Neuronal stem cell (in vitro differentiated cells): Measurements from ENCODE around the gene SP1.

Source experiments
- DNase-seq: peaks from one replicate; pipeline ENCODE4 v3.0.0-alpha.2; 2013; ENCODE audit warnings: low spot score
- H2AFZ ChIP-seq: one replicate; pipeline ENCODE4 v1.6.1; 2013; ENCODE audit warnings: mild to moderate bottlenecking, low read length, inconsistent platforms
- H2AK5ac ChIP-seq: 2 replicates; pipeline ENCODE4 v1.6.1; 2013; ENCODE audit warnings: low read depth, mild to moderate bottlenecking, inconsistent platforms, low read length, moderate library complexity, mixed read lengths
- H2BK120ac ChIP-seq: 2 replicates; pipeline ENCODE4 v1.6.1; 2013; ENCODE audit warnings: low read depth, mild to moderate bottlenecking, inconsistent platforms, low read length, moderate library complexity, mixed read lengths
- H2BK12ac ChIP-seq: one replicate; pipeline ENCODE4 v1.6.1; 2013; ENCODE audit warnings: low read length, inconsistent platforms
- H2BK15ac ChIP-seq: 2 replicates; pipeline ENCODE4 v1.6.1; 2013; ENCODE audit warnings: mild to moderate bottlenecking, low read length, inconsistent platforms, mixed read lengths
- H2BK5ac ChIP-seq: one replicate; pipeline ENCODE4 v1.6.1; 2013; ENCODE audit warnings: inconsistent platforms, mild to moderate bottlenecking, low read length, moderate library complexity
- H3K14ac ChIP-seq: one replicate; pipeline ENCODE4 v1.6.1; 2013; ENCODE audit warnings: low read length, inconsistent platforms
- H3K18ac ChIP-seq: 2 replicates; pipeline ENCODE4 v1.6.1; 2013; ENCODE audit warnings: low read length, inconsistent platforms
- H3K23ac ChIP-seq: 2 replicates; pipeline ENCODE4 v1.6.1; 2013; ENCODE audit warnings: low read depth, mild to moderate bottlenecking, mixed read lengths, low read length, inconsistent platforms; ENCODE audit not compliant: poor library complexity
- H3K27ac ChIP-seq: replicated peaks from 3 replicates; pipeline ENCODE4 v1.5.1; 2013; ENCODE audit warnings: low read length, inconsistent platforms
- H3K27me3 ChIP-seq, 3 experiments: 2 replicates each; pipeline ENCODE4 v1.6.1; 2013; ENCODE audit warnings: low read length in 3 of 3, mild to moderate bottlenecking in 2 of 3, inconsistent platforms in 1 of 3, low read depth in 1 of 3, mixed read lengths in 1 of 3, moderate library complexity in 1 of 3; ENCODE audit not compliant: control insufficient read depth in 3 of 3, insufficient read depth in 3 of 3
- H3K36me3 ChIP-seq, 2 donors: replicated peaks in 1 of 2; 2 replicates each; pipeline ENCODE4 v1.6.1; 2013; ENCODE audit warnings: low read length in 2 of 2; ENCODE audit not compliant: control insufficient read depth in 2 of 2, insufficient read depth in 2 of 2
- H3K4ac ChIP-seq: 2 replicates; pipeline ENCODE4 v1.6.1; 2013; ENCODE audit warnings: inconsistent platforms, mild to moderate bottlenecking, low read length, moderate library complexity
- H3K4me1 ChIP-seq, 2 donors: 1 replicate in 1 of 2; 2 replicates in 1 of 2; pipeline ENCODE4 v1.6.1; 2013; ENCODE audit warnings: low read length in 2 of 2, low read depth in 1 of 2; ENCODE audit not compliant: control insufficient read depth in 2 of 2, insufficient read depth in 1 of 2
- H3K4me2 ChIP-seq: one replicate; pipeline ENCODE4 v1.6.1; 2013; ENCODE audit warnings: mild to moderate bottlenecking, low read length, inconsistent platforms; ENCODE audit not compliant: insufficient read depth, poor library complexity, severe bottlenecking
- H3K4me3 ChIP-seq, 2 donors: 2 replicates each; pipeline ENCODE4 v1.5.1; 2013; ENCODE audit warnings: low read length in 2 of 2, mild to moderate bottlenecking in 2 of 2, inconsistent platforms in 1 of 2, moderate library complexity in 1 of 2
- H3K79me1 ChIP-seq: one replicate; pipeline ENCODE4 v1.6.1; 2013; ENCODE audit warnings: low read depth, mild to moderate bottlenecking, inconsistent platforms, low read length, moderate library complexity
- H3K9ac ChIP-seq: one replicate; pipeline ENCODE4 v1.6.1; 2013; ENCODE audit warnings: mild to moderate bottlenecking, low read depth, low read length, inconsistent platforms; ENCODE audit not compliant: poor library complexity
- H3K9me3 ChIP-seq, 2 donors: replicated peaks in 1 of 2; 2 replicates each; pipeline versions ENCODE3 to v1.6.1; 2013; ENCODE audit warnings: low read length in 2 of 2, mild to moderate bottlenecking in 2 of 2, inconsistent platforms in 1 of 2, low read depth in 1 of 2, mixed read lengths in 1 of 2, moderate library complexity in 1 of 2; ENCODE audit not compliant: control insufficient read depth in 2 of 2, insufficient read depth in 1 of 2
- H4K8ac ChIP-seq: one replicate; pipeline ENCODE4 v1.6.1; 2013; ENCODE audit warnings: low read depth, mild to moderate bottlenecking, inconsistent platforms, low read length, moderate library complexity
- H4K91ac ChIP-seq: one replicate; pipeline ENCODE4 v1.6.1; 2013; ENCODE audit warnings: low read length, low read depth, mild to moderate bottlenecking, inconsistent platforms; ENCODE audit not compliant: poor library complexity
- WGBS, 2 donors: extraction: QIAGEN DNeasy Blood & Tissue Kit; methylation state at CpG; one replicate each; pipeline ENCODE4 v1.1.7; 2013; ENCODE audit warnings: missing lambda C conversion rate in 2 of 2, mixed read lengths in 1 of 2; ENCODE audit not compliant: insufficient read length in 2 of 2, insufficient replicate concordance in 1 of 2; ENCODE audit errors: extremely low coverage in 2 of 2; 5-methylcytosine and 5-hydroxymethylcytosine counted together

Gene SP1

GRCh38 chr12:53456654-53457366 lies 76.8 kb downstream of the SP1 start:
- WGBS, 2 donors: no CpG with 5 or more reads among the region's 6 CpGs
- Histone ChIP-seq H3K14ac (no peak overlapping the region), H3K4me1 (peaks cover 7 to 16% of the 10 kb centered on the region in 2 donors), H3K9ac (no peak overlapping the region), H3K4me3 (no peak overlapping the region), H2BK15ac (no peak overlapping the region), H3K18ac (no peak overlapping the region), H3K36me3 (peaks cover 52 to 89% of the 10 kb centered on the region in 2 donors), H3K4ac (no peak overlapping the region), H3K27me3 (no peaks in the 10 kb centered on the region), H4K91ac (no peak overlapping the region), H2AFZ (no peak overlapping the region), H3K4me2 (no peak overlapping the region), H3K9me3 (peaks cover 0 to 2% of the 10 kb centered on the region in 2 donors), H4K8ac (no peak overlapping the region), H3K79me1 (no peaks in the 10 kb centered on the region), H3K23ac (no peak overlapping the region), H2AK5ac (no peak overlapping the region), H2BK12ac (no peak overlapping the region), H3K27ac (no peak overlapping the region), H2BK5ac (no peak overlapping the region), H2BK120ac (no peak overlapping the region)
- DNase-seq: no peak

- Histone ChIP-seq H2BK15ac (no peak overlapping the region), H3K23ac (no peak overlapping the region), H2BK120ac (no peak overlapping the region), H3K27ac (no peak overlapping the region), H3K79me1 (no peaks in the 10 kb centered on the region), H3K9ac (no peak overlapping the region), H2BK5ac (no peak overlapping the region), H3K18ac (no peak overlapping the region), H3K14ac (no peak overlapping the region), H2AK5ac (no peak overlapping the region), H3K36me3 (peaks cover 68 to 100% of the 10 kb centered on the region in 2 donors), H3K27me3 (no peaks in the 10 kb centered on the region), H3K9me3 (peaks cover 0 to 2% of the 10 kb centered on the region in 2 donors), H3K4ac (no peak overlapping the region), H4K8ac (no peak overlapping the region), H3K4me1 (peaks cover 7 to 21% of the 10 kb centered on the region in 2 donors), H2BK12ac (no peak overlapping the region), H2AFZ (no peak overlapping the region), H3K4me3 (no peak overlapping the region), H3K4me2 (no peak overlapping the region), H4K91ac (no peak overlapping the region)
- DNase-seq: no peak
- no CpG with 5 or more reads among the region's 4 CpGs for WGBS, 2 donors
These were observed 79.1 kb downstream of the SP1 start for GRCh38 chr12:53459097-53459496.

GRCh38 chr12:53461059-53461458 lies 81.1 kb downstream of the SP1 start:
- Histone ChIP-seq H3K18ac (no peak overlapping the region), H2AK5ac (no peak overlapping the region), H3K4me3 (no peak overlapping the region), H3K4me2 (no peak overlapping the region), H3K4ac (no peak overlapping the region), H3K14ac (no peak overlapping the region), H4K91ac (no peak overlapping the region), H2BK120ac (no peak overlapping the region), H3K27me3 (no peaks in the 10 kb centered on the region), H2BK15ac (no peak overlapping the region), H2AFZ (no peak overlapping the region), H3K9ac (no peak overlapping the region), H4K8ac (no peak overlapping the region), H3K4me1 (peaks cover 0 to 21% of the 10 kb centered on the region in 2 donors), H3K9me3 (no peaks in the 10 kb centered on the region), H3K79me1 (peaks cover 4% of the 10 kb centered on the region), H2BK12ac (no peak overlapping the region), H3K27ac (peak overlapping the region; percentile 26), H3K23ac (no peak overlapping the region), H2BK5ac (no peak overlapping the region), H3K36me3 (peaks cover 68 to 100% of the 10 kb centered on the region in 2 donors)
- WGBS, 2 donors: no CpG with 5 or more reads among the region's 3 CpGs
- DNase-seq: no peak

- no peaks in the 10 kb centered on the region for H3K9me3 ChIP-seq
- no peak overlapping the region for H2BK12ac ChIP-seq
- no peak overlapping the region for H2AFZ ChIP-seq
- H3K27ac ChIP-seq: no peak overlapping the region
- H4K8ac ChIP-seq: no peak overlapping the region
- no peak overlapping the region for H3K4me3 ChIP-seq
- no peak overlapping the region for H3K14ac ChIP-seq
- H3K4me2 ChIP-seq: no peak overlapping the region
- no peak overlapping the region for H2BK15ac ChIP-seq
- H3K23ac ChIP-seq: no peak overlapping the region
- no peak for DNase-seq
- H3K18ac ChIP-seq: no peak overlapping the region
- peaks cover 0 to 21% of the 10 kb centered on the region in 2 donors for H3K4me1 ChIP-seq
- no peak overlapping the region for H3K4ac ChIP-seq
- no peak overlapping the region for H2AK5ac ChIP-seq
- peaks cover 70 to 100% of the 10 kb centered on the region in 2 donors for H3K36me3 ChIP-seq
- H3K9ac ChIP-seq: no peak overlapping the region
- no peak overlapping the region for H2BK5ac ChIP-seq
- peaks cover 4% of the 10 kb centered on the region for H3K79me1 ChIP-seq
- H4K91ac ChIP-seq: no peak overlapping the region
- 100% methylated on average over 2 of the region's 8 CpGs; no CpG with 5 or more reads in 1 of the 2 donors for WGBS, 2 donors
- no peak overlapping the region for H2BK120ac ChIP-seq
- no peaks in the 10 kb centered on the region for H3K27me3 ChIP-seq
These were observed 81.6 kb downstream of the SP1 start for GRCh38 chr12:53461591-53461990.
